Stomach (tissue), 4 donors: ENCODE results near the gene CACNA1E.

Experiments used
- CTCF ChIP-seq, 7 experiments: fragments of 450-650 bp in 4 of 7; fragments of 200-600 bp in 3 of 7; sonication (generic) in 3 of 7; IDR thresholded peaks; one replicate each; pipeline ENCODE4 v1.5.1; 2016 to 2019; ENCODE audit warnings: antibody characterized with exemption in 7 of 7, control low read depth in 2 of 7, mild to moderate bottlenecking in 1 of 7
- POLR2A ChIP-seq, 4 donors: fragments of 450-650 bp; IDR thresholded peaks; one replicate each; pipeline ENCODE4 v1.6.1; 2016; ENCODE audit warnings: antibody characterized with exemption in 4 of 4, control low read depth in 2 of 4, mild to moderate bottlenecking in 1 of 4, moderate library complexity in 1 of 4

GRCh38 chr1:181499825-181500224, 16.5 kb downstream of the CACNA1E start:
- TF ChIP-seq CTCF (IDR thresholded peaks at IDR 0.05) (no peak), POLR2A (IDR thresholded peaks at IDR 0.05) (no peak)
